22Rv1 (cell line): ENCODE results near the gene RAB5B.

Source experiments
- ZFX ChIP-seq: fragments of 450-650 bp; IDR thresholded peaks from 2 replicates; pipeline ENCODE4 v1.6.1; 2017; ENCODE audit warnings: antibody characterized with exemption, borderline replicate concordance
- TF ChIP-seq, protein P1 (sequence below): fragments of 450-650 bp; IDR thresholded peaks from 2 replicates; pipeline ENCODE4 v1.5.1; 2017; ENCODE audit warnings: mild to moderate bottlenecking

DNA sequence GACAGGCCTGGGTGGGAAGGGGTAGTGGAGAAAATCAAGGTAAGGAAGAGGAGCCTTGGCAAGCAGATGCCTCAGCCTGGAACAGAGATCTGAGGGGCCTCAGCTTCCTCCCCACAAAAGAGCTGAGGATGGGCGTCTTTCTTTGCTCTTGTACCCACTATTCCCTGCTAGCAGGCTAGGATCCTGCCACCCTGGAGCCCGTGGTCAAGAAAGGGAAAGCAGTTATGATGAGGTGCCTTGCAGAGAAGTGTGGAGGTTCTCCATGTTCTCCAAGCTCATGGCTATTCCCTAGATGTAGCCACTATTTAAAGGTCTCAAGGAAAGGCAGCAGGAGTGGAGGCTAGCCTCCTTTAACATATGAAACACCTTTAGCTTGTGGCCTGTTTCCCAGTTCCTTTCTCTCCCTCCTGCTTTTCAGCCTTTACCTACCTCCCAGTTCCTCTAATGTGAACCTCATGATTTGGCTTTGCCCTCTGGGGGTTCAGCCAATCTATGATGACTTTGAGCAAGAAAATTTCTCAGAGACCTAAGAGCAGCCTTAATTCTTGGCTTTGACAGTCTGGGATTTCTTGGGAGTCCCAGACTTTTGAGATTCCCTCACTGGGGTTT is 48.1 kb downstream of the RAB5B start:
- TF ChIP-seq, protein P1, sequence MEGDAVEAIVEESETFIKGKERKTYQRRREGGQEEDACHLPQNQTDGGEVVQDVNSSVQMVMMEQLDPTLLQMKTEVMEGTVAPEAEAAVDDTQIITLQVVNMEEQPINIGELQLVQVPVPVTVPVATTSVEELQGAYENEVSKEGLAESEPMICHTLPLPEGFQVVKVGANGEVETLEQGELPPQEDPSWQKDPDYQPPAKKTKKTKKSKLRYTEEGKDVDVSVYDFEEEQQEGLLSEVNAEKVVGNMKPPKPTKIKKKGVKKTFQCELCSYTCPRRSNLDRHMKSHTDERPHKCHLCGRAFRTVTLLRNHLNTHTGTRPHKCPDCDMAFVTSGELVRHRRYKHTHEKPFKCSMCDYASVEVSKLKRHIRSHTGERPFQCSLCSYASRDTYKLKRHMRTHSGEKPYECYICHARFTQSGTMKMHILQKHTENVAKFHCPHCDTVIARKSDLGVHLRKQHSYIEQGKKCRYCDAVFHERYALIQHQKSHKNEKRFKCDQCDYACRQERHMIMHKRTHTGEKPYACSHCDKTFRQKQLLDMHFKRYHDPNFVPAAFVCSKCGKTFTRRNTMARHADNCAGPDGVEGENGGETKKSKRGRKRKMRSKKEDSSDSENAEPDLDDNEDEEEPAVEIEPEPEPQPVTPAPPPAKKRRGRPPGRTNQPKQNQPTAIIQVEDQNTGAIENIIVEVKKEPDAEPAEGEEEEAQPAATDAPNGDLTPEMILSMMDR: no peak
- no peak for TF ChIP-seq ZFX
